Measurements from ENCODE around the gene PTGIR.

- no peak for TF ChIP-seq EP300 (IDR thresholded peaks at IDR 0.05)
- no peak for TF ChIP-seq CTCF (IDR thresholded peaks at IDR 0.05)
Observed at GRCh38 chr19:46644720-46645119, 19.8 kb upstream of the PTGIR start.
